ENCODE measurements around the gene CEP44. TPM values are rescaled to one million over a fixed set of nuclear protein-coding genes. Genes with fewer than 3 reads are reported as not detected.
A peak's percentile ranks its signal among the peaks of the same experiment; 100 is the strongest.

CEP44 gene, protein sequence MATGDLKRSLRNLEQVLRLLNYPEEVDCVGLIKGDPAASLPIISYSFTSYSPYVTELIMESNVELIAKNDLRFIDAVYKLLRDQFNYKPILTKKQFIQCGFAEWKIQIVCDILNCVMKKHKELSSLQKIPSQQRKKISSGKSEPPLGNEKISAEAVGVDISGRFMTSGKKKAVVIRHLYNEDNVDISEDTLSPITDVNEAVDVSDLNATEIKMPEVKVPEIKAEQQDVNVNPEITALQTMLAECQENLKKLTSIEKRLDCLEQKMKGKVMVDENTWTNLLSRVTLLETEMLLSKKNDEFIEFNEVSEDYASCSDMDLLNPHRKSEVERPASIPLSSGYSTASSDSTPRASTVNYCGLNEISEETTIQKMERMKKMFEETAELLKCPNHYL
- 10.1 and 10.5 TPM in 2 replicates for polyA plus RNA-seq (2013)

DNA sequence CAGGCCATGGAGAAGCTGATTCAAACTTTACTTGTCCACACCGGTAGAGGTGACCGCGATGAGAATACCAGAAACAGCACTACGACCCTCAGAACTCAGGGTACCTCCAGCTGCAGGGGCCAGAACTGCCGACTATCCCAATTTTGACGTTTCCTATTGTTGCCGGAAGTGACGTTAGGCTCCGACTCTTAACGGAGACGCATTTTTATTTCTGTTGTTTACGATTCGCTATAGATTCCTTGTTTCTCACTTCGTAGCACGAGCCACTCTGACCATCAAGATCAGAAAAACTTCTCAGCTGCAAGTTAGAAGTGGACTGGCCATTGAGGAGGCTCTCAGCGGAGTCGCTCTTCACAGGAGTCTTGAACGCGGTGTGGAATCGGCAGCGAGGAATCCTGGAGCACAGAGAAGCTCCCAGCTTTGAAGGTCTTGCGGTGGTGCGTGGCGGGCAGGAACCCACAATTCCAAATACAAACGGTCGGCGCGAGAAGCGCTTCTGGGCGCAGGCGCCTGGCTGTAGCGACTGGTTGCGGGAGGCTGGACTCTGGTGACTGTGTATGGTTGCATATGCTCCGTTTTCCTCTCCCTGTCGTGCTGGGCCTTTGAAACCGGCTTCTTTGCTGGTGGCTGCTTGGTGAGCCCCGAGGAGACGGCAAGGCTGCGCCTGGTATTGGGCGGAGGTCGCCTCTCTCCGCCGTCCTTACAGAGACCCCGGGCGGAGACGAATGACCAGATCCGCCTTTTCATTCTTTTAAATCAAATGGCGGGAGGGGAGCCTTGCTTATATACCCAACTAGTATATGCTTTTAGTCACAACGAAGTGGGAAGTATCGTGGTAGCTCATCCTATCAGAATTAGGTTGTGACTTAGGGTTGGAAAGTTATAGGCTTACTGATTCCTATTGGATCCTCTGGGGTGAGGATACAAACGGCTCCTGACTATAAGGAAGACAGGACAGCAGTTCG lies at the start of gene CEP44, which contains the start of gene FBXO8:
Gene CEP44 (plus strand): TSS at position 405 of the 965 bp plus-strand sequence. CDS start 15,211 bp downstream, outside the sequence.
Gene FBXO8 (minus strand): TSS at position 161 of the 965 bp plus-strand sequence. CDS start 20,575 bp downstream, outside the sequence.
- H2BK120ac ChIP-seq (ENCODE audit: insufficient read depth, low read length, poor library complexity), result peak within 1 kb of the TSS; percentile 97
- no CpG with 5 or more reads among the region's 52 CpGs for WGBS (ENCODE audit: extremely low coverage, insufficient coverage, insufficient read length)
- peak within 1 kb of the TSS; percentile 57 for H3K4me2 ChIP-seq (ENCODE audit: low read length)
- H3K23ac ChIP-seq (ENCODE audit: low read length), result no peak within 1 kb of the TSS
- peak within 1 kb of the TSS; percentile 93 for H3K18ac ChIP-seq (ENCODE audit: low read length)
- peak within 1 kb of the TSS; percentile 82 for H3K4me3 ChIP-seq (ENCODE audit: low read depth, low read length)
- H3K27ac ChIP-seq (ENCODE audit: low read depth, low read length), result peak within 1 kb of the TSS; percentile 98
- H2BK12ac ChIP-seq (ENCODE audit: low read length), result peak within 1 kb of the TSS; percentile 93
- H3K4ac ChIP-seq (ENCODE audit: low read depth, low read length), result peak within 1 kb of the TSS; percentile 76
- H4K91ac ChIP-seq (ENCODE audit: low read depth, low read length), result peak within 1 kb of the TSS; percentile 97
- H3K79me1 ChIP-seq (ENCODE audit: low read length), result peaks cover 9% of the 10 kb centered on the region
- H3K27me3 ChIP-seq (ENCODE audit: insufficient read depth, low read length), result no peaks in the 10 kb centered on the region
- H2AFZ ChIP-seq (ENCODE audit: insufficient read depth, low read length, poor library complexity), result peak within 1 kb of the TSS; percentile 100
- H4K12ac ChIP-seq (ENCODE audit: low read depth, low read length), result peak within 1 kb of the TSS; percentile 94
- H3K4me1 ChIP-seq (ENCODE audit: control insufficient read depth in 1 of 2, insufficient read depth in 2 of 2, low read length in 2 of 2), result no peaks in the 10 kb centered on the region
- peak within 1 kb of the TSS; percentile 99 for H2BK5ac ChIP-seq (ENCODE audit: low read depth, low read length, poor library complexity)
- no peaks in the 10 kb centered on the region for H3K9me3 ChIP-seq (ENCODE audit: insufficient read depth, low read depth, low read length)
- no peak within 1 kb of the TSS for H2AK5ac ChIP-seq (ENCODE audit: low read length)
- no peaks in the 10 kb centered on the region for H3K36me3 ChIP-seq (ENCODE audit: control insufficient read depth in 1 of 2, insufficient read depth in 2 of 2, low read length in 2 of 2)
- peak within 1 kb of the TSS; percentile 96 for H4K8ac ChIP-seq (ENCODE audit: low read depth, low read length)
- H3K14ac ChIP-seq (ENCODE audit: low read length), result peak within 1 kb of the TSS; percentile 98
- DNase-seq, result peak; percentile 48 to 86
- H3K9ac ChIP-seq (ENCODE audit: low read length), result peak within 1 kb of the TSS; percentile 97
- peaks cover 6% of the 10 kb centered on the region for H3K79me2 ChIP-seq (ENCODE audit: control insufficient read depth, insufficient read depth, low read length, poor library complexity)

DNA sequence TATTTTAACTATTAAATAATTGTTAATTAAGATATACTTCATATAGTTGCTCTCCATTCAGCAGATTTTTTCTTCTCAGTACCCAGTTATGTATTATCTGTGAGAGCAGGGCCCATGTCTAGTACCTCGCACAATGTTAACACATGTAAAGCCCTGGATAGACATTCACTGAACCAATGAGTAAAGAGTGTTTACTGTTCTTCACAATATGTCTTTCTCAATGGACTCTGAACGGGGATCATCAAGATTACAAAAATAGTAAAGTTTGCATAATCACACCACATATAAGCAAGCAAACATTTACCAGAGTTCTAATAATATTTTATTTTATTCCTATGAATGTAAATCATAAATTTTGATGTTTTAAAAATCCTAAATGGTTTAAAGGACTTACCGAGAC lies 47.4 kb upstream of the CEP44 start:
- Histone ChIP-seq H3K23ac (ENCODE audit: low read length) (no peak overlapping the region), H3K79me1 (ENCODE audit: low read length) (no peaks in the 10 kb centered on the region), H3K79me2 (ENCODE audit: control insufficient read depth, insufficient read depth, low read length, poor library complexity) (no peaks in the 10 kb centered on the region), H3K14ac (ENCODE audit: low read length) (no peak overlapping the region), H3K27ac (ENCODE audit: low read depth, low read length) (no peak overlapping the region), H3K4me1 (ENCODE audit: control insufficient read depth in 1 of 2, insufficient read depth in 2 of 2, low read length in 2 of 2) (no peaks in the 10 kb centered on the region), H2AFZ (ENCODE audit: insufficient read depth, low read length, poor library complexity) (no peak overlapping the region), H2BK120ac (ENCODE audit: insufficient read depth, low read length, poor library complexity) (no peak overlapping the region), H3K9me3 (ENCODE audit: insufficient read depth, low read depth, low read length) (no peaks in the 10 kb centered on the region), H2BK12ac (ENCODE audit: low read length) (no peak overlapping the region), H4K8ac (ENCODE audit: low read depth, low read length) (no peak overlapping the region), H3K18ac (ENCODE audit: low read length) (no peak overlapping the region), H4K12ac (ENCODE audit: low read depth, low read length) (no peak overlapping the region), H4K91ac (ENCODE audit: low read depth, low read length) (no peak overlapping the region), H3K9ac (ENCODE audit: low read length) (no peak overlapping the region), H3K4ac (ENCODE audit: low read depth, low read length) (no peak overlapping the region), H3K4me2 (ENCODE audit: low read length) (no peak overlapping the region), H2BK5ac (ENCODE audit: low read depth, low read length, poor library complexity) (no peak overlapping the region), H2AK5ac (ENCODE audit: low read length) (no peak overlapping the region), H3K36me3 (ENCODE audit: control insufficient read depth in 1 of 2, insufficient read depth in 2 of 2, low read length in 2 of 2) (no peaks in the 10 kb centered on the region), H3K27me3 (ENCODE audit: insufficient read depth, low read length) (no peaks in the 10 kb centered on the region), H3K4me3 (ENCODE audit: low read depth, low read length) (no peak overlapping the region)
- no CpG with 5 or more reads among the region's 3 CpGs for WGBS (ENCODE audit: extremely low coverage, insufficient coverage, insufficient read length)
- no peak for DNase-seq

DNA sequence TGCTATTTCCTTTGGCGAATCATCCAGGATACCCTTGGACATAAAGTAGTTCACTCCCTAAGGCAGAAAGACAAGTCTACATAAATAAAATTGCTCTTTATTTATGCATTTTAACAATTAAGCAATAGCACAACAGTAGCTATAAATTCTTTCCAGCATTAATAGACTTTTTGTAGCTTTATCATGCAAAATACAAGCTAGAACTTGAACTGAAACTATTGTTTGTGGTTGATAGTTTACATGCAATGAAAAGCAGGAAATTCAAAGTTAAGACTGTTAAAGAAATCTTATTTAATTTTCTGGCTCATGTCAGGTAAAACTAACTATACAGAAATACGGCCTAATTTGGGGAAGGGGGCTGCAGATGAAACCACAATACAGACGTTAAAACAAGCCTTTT lies 42.5 kb upstream of the CEP44 start:
- DNase-seq, result no peak
- H3K4me3 ChIP-seq (ENCODE audit: low read depth, low read length), result no peak overlapping the region

DNA sequence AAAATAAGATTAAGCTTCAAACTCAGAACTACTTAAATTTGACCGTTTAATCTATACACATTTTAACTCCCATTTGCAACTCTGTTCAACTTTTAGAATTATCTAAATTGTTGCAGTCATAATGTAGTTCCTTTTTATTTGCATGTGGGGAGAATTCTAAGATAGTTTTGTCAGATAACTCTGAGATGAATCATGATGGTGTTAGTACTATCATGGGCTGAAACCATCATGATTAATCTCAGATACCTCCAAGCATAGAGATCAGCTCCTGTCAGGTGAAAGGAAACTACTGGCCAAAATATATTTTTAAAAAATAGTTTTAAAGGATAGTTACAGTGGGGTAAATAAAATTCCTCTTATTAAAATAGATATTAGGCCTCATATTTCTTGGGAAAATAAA lies 39.3 kb upstream of the CEP44 start:
- Histone ChIP-seq H3K4me2 (ENCODE audit: low read length) (no peak overlapping the region), H4K12ac (ENCODE audit: low read depth, low read length) (no peak overlapping the region), H4K8ac (ENCODE audit: low read depth, low read length) (no peak overlapping the region), H2BK5ac (ENCODE audit: low read depth, low read length, poor library complexity) (no peak overlapping the region), H2BK12ac (ENCODE audit: low read length) (no peak overlapping the region), H2AFZ (ENCODE audit: insufficient read depth, low read length, poor library complexity) (no peak overlapping the region), H3K27me3 (ENCODE audit: insufficient read depth, low read length) (no peaks in the 10 kb centered on the region), H3K79me1 (ENCODE audit: low read length) (no peaks in the 10 kb centered on the region), H3K4me1 (ENCODE audit: control insufficient read depth in 1 of 2, insufficient read depth in 2 of 2, low read length in 2 of 2) (no peaks in the 10 kb centered on the region), H3K36me3 (ENCODE audit: control insufficient read depth in 1 of 2, insufficient read depth in 2 of 2, low read length in 2 of 2) (no peaks in the 10 kb centered on the region), H4K91ac (ENCODE audit: low read depth, low read length) (no peak overlapping the region), H2AK5ac (ENCODE audit: low read length) (no peak overlapping the region), H3K9ac (ENCODE audit: low read length) (no peak overlapping the region), H3K4me3 (ENCODE audit: low read depth, low read length) (no peak overlapping the region), H3K9me3 (ENCODE audit: insufficient read depth, low read depth, low read length) (no peaks in the 10 kb centered on the region), H3K14ac (ENCODE audit: low read length) (no peak overlapping the region), H3K4ac (ENCODE audit: low read depth, low read length) (no peak overlapping the region), H2BK120ac (ENCODE audit: insufficient read depth, low read length, poor library complexity) (no peak overlapping the region), H3K23ac (ENCODE audit: low read length) (no peak overlapping the region), H3K79me2 (ENCODE audit: control insufficient read depth, insufficient read depth, low read length, poor library complexity) (no peaks in the 10 kb centered on the region), H3K27ac (ENCODE audit: low read depth, low read length) (no peak overlapping the region), H3K18ac (ENCODE audit: low read length) (no peak overlapping the region)
- WGBS (ENCODE audit: extremely low coverage, insufficient coverage, insufficient read length), result 100% methylated on average over 1 of the region's 1 CpG
- no peak for DNase-seq

More for the DNA sequence above, 42.5 kb upstream of the CEP44 start:
- no peak overlapping the region for H2BK120ac ChIP-seq (ENCODE audit: insufficient read depth, low read length, poor library complexity)
- H3K79me2 ChIP-seq (ENCODE audit: control insufficient read depth, insufficient read depth, low read length, poor library complexity), result no peaks in the 10 kb centered on the region
- no peak overlapping the region for H2BK12ac ChIP-seq (ENCODE audit: low read length)
- H3K9me3 ChIP-seq (ENCODE audit: insufficient read depth, low read depth, low read length), result no peaks in the 10 kb centered on the region
- no peak overlapping the region for H2BK5ac ChIP-seq (ENCODE audit: low read depth, low read length, poor library complexity)
- H4K12ac ChIP-seq (ENCODE audit: low read depth, low read length), result no peak overlapping the region
- H3K79me1 ChIP-seq (ENCODE audit: low read length), result no peaks in the 10 kb centered on the region
- H3K4ac ChIP-seq (ENCODE audit: low read depth, low read length), result no peak overlapping the region
- no CpG with 5 or more reads among the region's 3 CpGs for WGBS (ENCODE audit: extremely low coverage, insufficient coverage, insufficient read length)
- no peaks in the 10 kb centered on the region for H3K27me3 ChIP-seq (ENCODE audit: insufficient read depth, low read length)
- H3K23ac ChIP-seq (ENCODE audit: low read length), result no peak overlapping the region
- no peak overlapping the region for H3K9ac ChIP-seq (ENCODE audit: low read length)
- H4K8ac ChIP-seq (ENCODE audit: low read depth, low read length), result no peak overlapping the region
- H2AFZ ChIP-seq (ENCODE audit: insufficient read depth, low read length, poor library complexity), result no peak overlapping the region
- no peak overlapping the region for H2AK5ac ChIP-seq (ENCODE audit: low read length)
- H3K4me2 ChIP-seq (ENCODE audit: low read length), result no peak overlapping the region
- H3K36me3 ChIP-seq (ENCODE audit: control insufficient read depth in 1 of 2, insufficient read depth in 2 of 2, low read length in 2 of 2), result no peaks in the 10 kb centered on the region
- no peak overlapping the region for H3K18ac ChIP-seq (ENCODE audit: low read length)
- H3K4me1 ChIP-seq (ENCODE audit: control insufficient read depth in 1 of 2, insufficient read depth in 2 of 2, low read length in 2 of 2), result no peaks in the 10 kb centered on the region
- no peak overlapping the region for H4K91ac ChIP-seq (ENCODE audit: low read depth, low read length)
- H3K27ac ChIP-seq (ENCODE audit: low read depth, low read length), result no peak overlapping the region
- H3K14ac ChIP-seq (ENCODE audit: low read length), result no peak overlapping the region

Data from trophoblast cell (in vitro differentiated cells and primary cell).